ENCODE data around the gene NPR2.

The NPR2 gene

DNA sequence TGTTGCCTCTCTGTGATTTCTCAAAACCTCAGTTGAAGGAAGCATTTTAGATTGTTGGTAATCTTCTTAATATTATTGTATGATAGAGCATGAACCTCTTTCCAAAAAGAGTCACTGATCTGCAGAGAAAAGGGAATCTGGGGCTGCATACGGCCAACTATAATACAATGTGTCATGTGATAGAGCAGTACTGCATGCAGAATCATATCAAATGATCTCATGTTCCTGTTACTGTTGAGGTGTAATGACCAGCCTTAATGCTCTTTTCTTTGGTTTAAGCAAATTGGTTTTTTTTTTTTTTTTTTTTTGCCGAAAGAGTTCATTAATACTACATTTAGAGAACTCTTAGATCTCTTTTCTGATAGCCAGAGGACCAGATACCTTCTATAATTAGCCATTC lies 24.4 kb upstream of the NPR2 start:
- DNase-seq: no peak

DNA sequence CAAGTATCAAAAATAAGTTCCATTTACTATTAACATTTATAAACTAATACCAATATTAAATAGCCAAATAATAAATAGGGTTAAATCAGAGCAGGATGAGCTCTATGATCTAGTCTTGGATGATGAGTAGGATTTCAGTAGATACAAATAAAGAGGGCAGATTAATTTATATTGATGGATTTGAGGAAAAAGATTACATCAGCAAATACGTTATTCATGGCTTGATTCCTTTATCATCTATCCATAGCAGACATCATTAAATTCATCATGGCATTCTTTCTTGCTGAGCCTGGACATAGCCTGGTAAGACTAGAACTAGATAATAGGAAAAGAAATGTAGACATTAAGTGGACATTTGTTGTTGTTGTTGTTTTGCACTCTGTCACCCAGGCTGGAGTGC lies 23.9 kb upstream of the NPR2 start:
- DNase-seq: no peak

GRCh38 chr9:35769763-35770162 lies 21.6 kb upstream of the NPR2 start:
- DNase-seq: no peak

DNA sequence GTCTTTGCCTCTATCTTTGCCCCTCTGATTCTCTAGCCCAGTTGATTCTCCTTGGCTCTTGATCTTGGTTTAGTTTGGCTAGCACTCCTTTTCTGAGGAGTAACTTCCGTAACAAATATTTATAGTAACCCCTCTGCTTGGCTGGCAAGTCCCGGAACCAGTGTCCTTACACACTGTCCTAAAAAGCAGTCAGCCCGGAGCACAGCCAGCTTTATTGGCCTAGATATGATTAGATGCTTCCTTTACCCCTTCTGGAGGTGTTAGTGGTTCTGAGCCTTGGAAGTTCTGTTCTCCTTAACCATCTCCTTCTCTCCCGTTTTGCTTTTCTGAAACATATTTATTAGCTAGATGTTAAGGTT lies 20.3 kb upstream of the NPR2 start:
- no peak for DNase-seq

- DNase-seq: peak; percentile 11
Measured at GRCh38 chr9:35771534-35771933, 19.9 kb upstream of the NPR2 start.

GRCh38 chr9:35771943-35772342 lies 19.4 kb upstream of the NPR2 start:
- peak; percentile 12 for DNase-seq

DNA sequence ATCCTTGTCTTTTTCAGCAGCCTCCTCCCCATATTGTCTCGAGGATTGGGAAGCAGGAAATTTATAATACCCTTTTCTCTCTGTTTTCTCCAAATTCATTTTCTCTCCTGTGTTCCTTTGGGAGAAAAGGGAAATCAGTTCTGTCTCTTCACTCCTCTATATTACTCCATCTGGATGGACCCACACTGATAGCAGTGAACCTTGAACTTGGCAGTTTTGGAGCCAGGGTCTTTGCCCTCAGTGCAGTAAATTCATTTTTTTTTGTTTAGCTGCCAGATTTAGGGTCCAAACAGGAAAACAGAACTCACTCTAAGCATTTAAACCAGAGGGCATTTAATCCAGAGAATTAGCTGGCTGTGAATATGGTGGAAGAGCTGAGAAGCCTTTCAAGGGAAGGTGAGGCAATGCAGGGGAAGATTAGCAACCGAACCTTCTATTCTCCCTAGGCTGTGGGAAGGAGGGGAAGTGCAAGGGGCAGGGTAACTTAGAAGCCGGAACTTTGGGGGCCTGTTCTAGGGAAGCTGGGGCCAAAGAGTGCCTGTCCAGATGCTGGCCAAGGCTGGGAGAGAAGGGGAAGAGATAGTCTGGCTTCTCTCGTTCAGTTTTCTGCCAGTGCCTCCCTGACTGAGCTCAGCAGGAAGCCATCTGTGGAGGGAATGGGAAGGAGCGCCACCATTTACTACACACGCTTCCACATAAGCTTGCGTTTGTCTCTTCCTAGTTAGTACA lies 16.3 kb upstream of the NPR2 start:
- DNase-seq: peak; percentile 5

DNA sequence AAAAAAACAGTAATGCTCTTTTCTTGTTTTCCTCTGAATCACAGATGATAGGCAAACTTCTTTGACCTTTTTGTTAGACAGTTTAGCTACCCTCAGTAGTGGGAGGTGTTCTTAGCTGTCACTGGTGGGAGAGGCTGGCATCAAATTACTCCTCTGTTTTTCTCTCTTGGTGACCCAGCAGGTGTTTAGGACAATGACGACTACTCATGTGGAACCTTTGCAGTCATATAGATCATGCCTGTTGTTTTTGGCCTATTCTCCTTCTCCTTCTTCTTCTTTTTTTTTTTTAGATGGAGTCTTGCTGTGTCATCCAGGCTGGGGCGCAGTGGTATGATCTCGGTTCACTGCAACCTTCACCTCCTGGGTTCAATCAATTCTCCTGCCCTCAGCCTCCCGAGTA lies 15.4 kb upstream of the NPR2 start:
- peak; percentile 73 for DNase-seq

GRCh38 chr9:35778496-35778895 lies 12.9 kb upstream of the NPR2 start:
- no peak for DNase-seq

GRCh38 chr9:35781066-35781465 lies 10.3 kb upstream of the NPR2 start:
- no peak for DNase-seq

DNA sequence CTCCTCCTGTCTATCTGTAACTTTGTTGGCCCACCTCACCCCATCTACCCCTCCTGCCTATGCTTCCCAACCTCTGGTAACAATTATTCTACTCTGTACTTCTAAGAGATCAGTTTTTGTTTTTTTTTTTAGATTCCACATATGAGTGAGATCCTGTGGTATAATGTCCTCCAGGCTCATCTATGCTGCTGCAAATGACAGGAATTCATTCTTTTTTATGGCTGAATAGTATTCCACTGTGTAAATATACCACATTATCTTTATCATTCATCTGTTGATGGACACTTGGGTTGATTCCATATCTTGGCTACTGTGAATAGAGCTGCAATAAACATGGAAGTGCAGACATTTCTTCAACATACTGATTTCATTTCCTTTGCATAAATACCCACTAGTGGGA lies 8.0 kb upstream of the NPR2 start:
- no peak for DNase-seq

DNA sequence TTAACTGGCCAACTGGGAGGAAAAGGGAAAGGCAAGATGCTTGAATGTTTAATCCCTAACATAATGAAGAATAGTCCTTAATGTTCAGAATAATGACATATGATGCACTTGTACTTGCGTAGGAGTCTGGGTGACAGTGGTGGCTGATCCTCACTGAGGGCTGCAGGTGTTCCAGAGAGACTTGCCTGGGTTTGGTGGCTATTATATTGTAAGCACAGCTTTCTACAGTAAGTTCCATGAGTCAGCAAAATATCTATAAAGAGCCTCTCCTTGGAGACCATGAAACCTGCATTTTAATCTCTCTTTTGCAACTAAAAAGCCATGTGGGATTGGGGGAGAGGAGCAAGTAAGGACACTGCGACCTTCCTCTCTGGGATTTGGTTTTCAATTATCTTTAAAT lies 1.9 kb upstream of the NPR2 start:
- no peak for DNase-seq

DNA sequence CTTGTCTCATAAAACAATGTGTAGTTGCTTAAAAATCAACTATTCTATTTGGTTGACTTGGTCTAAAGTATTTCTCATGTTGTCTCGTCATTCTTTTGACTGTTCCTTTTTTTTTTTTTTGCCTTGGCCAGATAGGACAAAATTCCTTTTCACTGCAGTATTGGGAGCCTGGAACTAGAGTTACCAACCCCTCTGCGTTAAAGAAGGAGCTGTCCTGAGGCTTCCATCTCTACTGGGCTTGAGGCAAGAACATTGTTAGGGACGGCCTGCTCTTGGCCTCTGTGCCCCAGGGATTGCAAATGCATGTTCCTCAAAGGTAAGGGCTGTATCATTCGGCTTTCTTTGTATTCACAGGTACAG lies 1.4 kb upstream of the NPR2 start:
- no peak for DNase-seq

GRCh38 chr9:35790385-35791296 lies 750 bp upstream of the NPR2 start:
- peak; percentile 84 for DNase-seq

DNA sequence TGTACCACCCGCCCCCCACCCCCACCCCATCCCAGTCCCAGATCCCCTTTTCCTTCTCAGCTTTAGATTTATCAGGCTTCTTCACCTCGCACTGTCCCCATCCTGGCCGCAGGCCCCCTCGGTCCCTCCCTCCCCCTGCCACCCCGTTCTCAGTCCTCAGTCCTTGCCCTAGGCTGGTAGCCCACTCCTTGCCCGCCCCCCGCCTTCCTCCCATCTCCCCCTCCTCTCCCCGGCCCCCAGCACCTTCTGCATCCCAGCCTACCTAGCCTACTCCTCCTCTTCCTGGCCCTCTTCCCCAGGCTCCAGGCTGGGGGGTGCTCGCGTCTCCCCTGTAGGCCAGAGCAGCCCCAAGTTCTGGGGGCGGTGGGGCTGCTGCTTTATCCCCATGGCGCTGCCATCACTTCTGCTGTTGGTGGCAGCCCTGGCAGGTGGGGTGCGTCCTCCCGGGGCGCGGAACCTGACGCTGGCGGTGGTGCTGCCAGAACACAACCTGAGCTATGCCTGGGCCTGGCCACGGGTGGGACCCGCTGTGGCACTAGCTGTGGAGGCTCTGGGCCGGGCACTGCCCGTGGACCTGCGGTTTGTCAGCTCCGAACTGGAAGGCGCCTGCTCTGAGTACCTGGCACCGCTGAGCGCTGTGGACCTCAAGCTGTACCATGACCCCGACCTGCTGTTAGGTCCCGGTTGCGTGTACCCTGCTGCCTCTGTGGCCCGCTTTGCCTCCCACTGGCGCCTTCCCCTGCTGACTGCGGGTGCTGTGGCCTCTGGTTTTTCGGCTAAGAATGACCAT lies 828 bp downstream of the NPR2 start:
- no peak for DNase-seq

DNA sequence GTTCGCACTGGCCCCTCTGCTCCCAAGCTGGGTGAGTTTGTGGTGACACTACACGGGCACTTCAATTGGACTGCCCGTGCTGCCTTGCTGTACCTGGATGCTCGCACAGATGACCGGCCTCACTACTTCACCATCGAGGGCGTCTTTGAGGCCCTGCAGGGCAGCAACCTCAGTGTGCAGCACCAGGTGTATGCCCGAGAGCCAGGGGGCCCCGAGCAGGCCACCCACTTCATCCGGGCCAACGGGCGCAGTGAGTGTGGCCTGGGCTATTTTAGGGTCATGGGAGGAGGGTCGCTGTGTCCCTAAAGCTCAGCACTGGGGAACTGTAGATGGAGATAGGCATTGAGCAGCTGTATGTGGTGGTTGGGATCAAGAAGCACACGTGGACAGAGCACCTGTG lies 1.4 kb downstream of the NPR2 start:
- DNase-seq: no peak

- DNase-seq: no peak
Measured at GRCh38 chr9:35793461-35793860, 2.1 kb downstream of the NPR2 start.

DNA sequence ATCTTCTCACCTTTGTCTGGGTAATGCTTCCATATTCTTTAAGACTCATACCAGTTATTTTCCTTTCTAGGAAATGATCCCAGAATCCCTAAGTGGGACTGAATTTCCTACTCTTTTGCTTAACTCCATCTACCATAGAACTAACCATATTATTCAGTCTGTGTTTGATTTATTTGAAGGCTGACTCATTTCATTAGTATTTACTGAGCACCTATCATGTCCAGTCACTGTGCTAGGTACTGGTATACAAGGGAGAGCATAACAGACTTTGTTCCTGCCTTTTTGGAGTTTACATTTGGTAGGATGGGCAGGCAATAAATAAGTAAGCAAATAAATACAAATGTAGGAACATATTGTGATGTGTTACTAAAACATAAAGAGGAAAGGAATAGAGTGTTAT lies 4.3 kb downstream of the NPR2 start:
- no peak for DNase-seq

GRCh38 chr9:35797311-35798109 lies 6.1 kb downstream of the NPR2 start:
- no peak for DNase-seq

DNA sequence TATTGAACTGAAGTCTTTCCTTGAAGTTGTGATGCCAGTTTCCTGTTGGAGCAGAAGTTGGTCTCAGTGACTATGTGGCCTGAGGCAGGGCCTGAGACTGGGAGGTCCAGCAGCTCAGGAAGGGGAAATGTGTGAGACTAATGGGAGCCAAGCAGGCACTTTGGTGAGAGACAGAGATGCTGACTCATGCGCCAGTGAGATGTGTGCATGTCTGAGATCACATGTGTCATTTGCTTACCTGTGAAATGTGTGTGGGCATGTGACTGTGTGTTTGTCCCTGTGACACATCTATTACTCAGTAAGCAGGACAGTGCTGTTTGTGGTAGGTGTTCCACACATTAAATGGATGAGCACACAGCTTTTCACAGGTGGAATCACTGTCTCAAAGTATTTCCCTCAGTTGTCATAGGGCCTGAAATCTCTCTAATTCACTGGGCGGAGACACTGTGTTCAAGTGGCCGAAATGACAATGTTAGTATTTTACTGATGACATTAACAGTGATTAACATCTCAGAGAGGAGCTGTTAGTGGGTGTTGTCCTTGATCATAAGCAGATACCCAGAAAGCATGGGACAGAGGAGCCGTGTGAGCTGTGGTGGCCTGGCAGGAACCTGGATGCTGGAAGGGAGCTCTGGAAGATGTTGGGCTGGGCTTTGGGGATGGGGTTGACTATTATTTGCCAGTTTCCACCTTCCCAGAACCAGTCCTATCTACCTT lies 7.4 kb downstream of the NPR2 start:
- no peak for DNase-seq

DNA sequence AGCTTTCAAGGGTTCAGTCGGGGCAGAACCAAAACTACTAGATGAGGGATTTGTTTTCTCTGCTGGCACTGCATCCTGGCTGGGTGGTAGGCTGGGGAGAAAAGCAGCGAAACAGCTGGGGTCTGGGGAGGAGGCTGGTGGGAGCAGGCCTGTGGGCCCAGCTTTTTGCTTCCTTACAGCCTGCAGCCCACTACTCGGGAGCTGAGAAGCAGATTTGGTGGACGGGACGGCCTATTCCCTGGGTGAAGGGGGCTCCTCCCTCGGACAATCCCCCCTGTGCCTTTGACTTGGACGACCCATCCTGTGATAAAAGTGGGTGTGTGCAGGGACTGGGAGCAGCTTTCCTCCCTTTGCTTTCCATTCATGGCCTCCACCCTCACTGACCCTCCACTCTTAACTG lies 9.1 kb downstream of the NPR2 start:
- DNase-seq: no peak
